Loucy (cell line): ENCODE measurements around the gene SPTBN2.
A peak's percentile ranks its signal among the peaks of the same experiment; 100 is the strongest.

Source experiments
- H2AFZ ChIP-seq: fragments of 200-600 bp; sonication (generic); 2 replicates; pipeline ENCODE4 v1.6.0; 2016; ENCODE audit warnings: antibody characterized with exemption, mild to moderate bottlenecking, low read length, moderate library complexity
- H3F3A ChIP-seq: fragments of 200-600 bp; 2 replicates; pipeline ENCODE4 v1.6.0; 2016; ENCODE audit warnings: antibody characterized with exemption, low read depth, mild to moderate bottlenecking
- H3K27me3 ChIP-seq: fragments of 200-600 bp; sonication (generic); 2 replicates; pipeline ENCODE4 v1.6.1; 2014; ENCODE audit warnings: low read length, mild to moderate bottlenecking; ENCODE audit not compliant: insufficient read depth, poor library complexity, severe bottlenecking
- H3K36me3 ChIP-seq: fragments of 200-600 bp; sonication (generic); 2 replicates; pipeline ENCODE4 v1.6.1; 2016; ENCODE audit warnings: low read length; ENCODE audit not compliant: insufficient read depth
- H3K4me1 ChIP-seq: fragments of 200-600 bp; sonication (generic); 2 replicates; pipeline ENCODE4 v1.5.1; 2014; ENCODE audit warnings: low read length, mild to moderate bottlenecking; ENCODE audit not compliant: insufficient read depth, poor library complexity, severe bottlenecking
- H3K4me2 ChIP-seq: fragments of 200-600 bp; sonication (generic); 2 replicates; pipeline ENCODE4 v1.6.0; 2014; ENCODE audit warnings: antibody characterized with exemption, low read length, low read depth, mild to moderate bottlenecking; ENCODE audit not compliant: poor library complexity, severe bottlenecking
- H3K4me3 ChIP-seq: fragments of 200-600 bp; sonication (generic); 2 replicates; pipeline ENCODE4 v1.5.1; 2014; ENCODE audit warnings: low read length, mild to moderate bottlenecking, mixed read lengths; ENCODE audit not compliant: poor library complexity, severe bottlenecking
- H3K79me2 ChIP-seq: fragments of 200-600 bp; sonication (generic); 2 replicates; pipeline ENCODE4 v1.6.1; 2014; ENCODE audit warnings: low read length; ENCODE audit not compliant: insufficient read depth
- H3K9ac ChIP-seq: fragments of 200-600 bp; sonication (generic); 2 replicates; pipeline ENCODE4 v1.6.0; 2014; ENCODE audit warnings: mild to moderate bottlenecking, low read depth, low read length, moderate library complexity; ENCODE audit not compliant: poor library complexity, severe bottlenecking
- H3K9me2 ChIP-seq: fragments of 200-600 bp; sonication (generic); replicated peaks from 2 replicates; pipeline ENCODE4 v1.6.1; 2016; ENCODE audit warnings: low read depth, low read length, mixed read lengths
- H3K9me3 ChIP-seq: fragments of 200-600 bp; sonication (generic); 2 replicates; pipeline ENCODE4 v1.6.1; 2014; ENCODE audit warnings: mild to moderate bottlenecking, antibody characterized with exemption, low read length, low read depth; ENCODE audit not compliant: insufficient read depth
- H4K20me1 ChIP-seq: fragments of 200-600 bp; sonication (generic); 2 replicates; pipeline ENCODE4 v1.6.0; 2014; ENCODE audit warnings: antibody characterized with exemption, low read length, mild to moderate bottlenecking; ENCODE audit not compliant: insufficient read depth, poor library complexity, severe bottlenecking
- EZH2phosphoT487 ChIP-seq: fragments of 200-600 bp; IDR thresholded peaks from 2 replicates; pipeline ENCODE4 v1.6.1; 2018; ENCODE audit warnings: antibody characterized with exemption, mild to moderate bottlenecking, moderate library complexity, borderline replicate concordance
- TF ChIP-seq, protein P1 (sequence below): fragments of 200-600 bp; sonication (generic); conservative IDR thresholded peaks from 2 replicates; pipeline ENCODE4 v1.5.1; 2014; ENCODE audit warnings: mild to moderate bottlenecking, antibody characterized with exemption, low read length

SPTBN2 gene

DNA sequence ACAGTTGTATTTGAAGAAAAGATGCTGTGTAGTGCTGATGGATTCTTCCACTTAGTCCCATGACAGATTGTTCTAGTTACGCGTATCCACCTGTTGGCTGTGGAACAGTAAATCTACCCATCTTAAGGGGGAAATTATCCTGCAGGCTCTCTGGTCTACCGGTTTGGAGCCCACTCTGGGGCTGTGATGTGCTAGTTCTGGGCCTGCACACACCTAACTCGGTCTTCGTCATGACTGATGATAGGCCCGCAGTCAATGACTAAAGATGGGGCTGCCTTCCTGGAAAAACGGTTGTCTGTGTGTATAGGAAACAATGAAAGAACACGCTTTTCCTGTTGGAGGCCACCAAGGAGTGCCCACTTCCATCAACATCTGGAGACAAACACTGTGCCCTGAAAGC, 45.1 kb downstream of the SPTBN2 start:
- Histone ChIP-seq H3K9me2 (no peaks in the 10 kb centered on the region), H3K4me3 (no peak overlapping the region), H3K4me2 (no peak overlapping the region), H3K79me2 (no peaks in the 10 kb centered on the region), H3F3A (no peaks in the 10 kb centered on the region), H2AFZ (no peak overlapping the region), H3K9ac (no peak overlapping the region), H3K4me1 (no peaks in the 10 kb centered on the region), H3K27me3 (no peaks in the 10 kb centered on the region), H3K9me3 (no peaks in the 10 kb centered on the region), H4K20me1 (no peaks in the 10 kb centered on the region), H3K36me3 (no peaks in the 10 kb centered on the region)
- no peak for TF ChIP-seq EZH2phosphoT487
- TF ChIP-seq, protein P1, sequence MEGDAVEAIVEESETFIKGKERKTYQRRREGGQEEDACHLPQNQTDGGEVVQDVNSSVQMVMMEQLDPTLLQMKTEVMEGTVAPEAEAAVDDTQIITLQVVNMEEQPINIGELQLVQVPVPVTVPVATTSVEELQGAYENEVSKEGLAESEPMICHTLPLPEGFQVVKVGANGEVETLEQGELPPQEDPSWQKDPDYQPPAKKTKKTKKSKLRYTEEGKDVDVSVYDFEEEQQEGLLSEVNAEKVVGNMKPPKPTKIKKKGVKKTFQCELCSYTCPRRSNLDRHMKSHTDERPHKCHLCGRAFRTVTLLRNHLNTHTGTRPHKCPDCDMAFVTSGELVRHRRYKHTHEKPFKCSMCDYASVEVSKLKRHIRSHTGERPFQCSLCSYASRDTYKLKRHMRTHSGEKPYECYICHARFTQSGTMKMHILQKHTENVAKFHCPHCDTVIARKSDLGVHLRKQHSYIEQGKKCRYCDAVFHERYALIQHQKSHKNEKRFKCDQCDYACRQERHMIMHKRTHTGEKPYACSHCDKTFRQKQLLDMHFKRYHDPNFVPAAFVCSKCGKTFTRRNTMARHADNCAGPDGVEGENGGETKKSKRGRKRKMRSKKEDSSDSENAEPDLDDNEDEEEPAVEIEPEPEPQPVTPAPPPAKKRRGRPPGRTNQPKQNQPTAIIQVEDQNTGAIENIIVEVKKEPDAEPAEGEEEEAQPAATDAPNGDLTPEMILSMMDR, result no peak

DNA sequence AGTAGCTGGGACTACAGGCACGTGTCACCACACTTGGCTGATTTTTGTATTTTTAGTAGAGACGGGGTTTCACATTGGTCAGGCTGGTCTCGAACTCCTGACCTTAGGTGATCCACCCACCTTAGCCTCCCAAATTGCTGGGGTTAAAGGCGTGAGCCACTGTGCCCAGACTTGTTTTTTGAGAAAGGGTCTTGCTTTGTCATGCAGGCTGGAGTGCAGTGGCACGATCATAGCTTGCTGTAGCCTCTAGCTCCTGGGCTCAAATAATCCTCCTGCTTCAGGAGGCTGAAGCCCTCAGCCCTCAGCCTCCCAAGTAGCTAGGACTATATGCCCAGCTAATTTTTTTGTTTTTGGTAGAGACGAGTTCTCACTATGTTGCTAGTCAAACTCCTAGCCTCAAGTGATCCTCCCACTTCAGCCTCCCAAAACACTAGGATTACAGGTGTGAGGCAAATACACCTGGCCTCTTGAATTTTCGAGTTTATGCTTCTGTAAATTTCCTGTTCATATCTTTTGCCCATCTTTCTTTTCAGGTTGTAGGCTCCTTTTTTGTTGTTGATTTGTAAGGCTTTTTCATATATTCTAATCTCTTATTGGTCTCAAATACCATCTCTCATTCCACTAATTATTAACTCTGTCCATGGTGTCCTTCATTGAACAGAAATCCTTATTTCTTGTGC, 47.9 kb downstream of the SPTBN2 start:
- Histone ChIP-seq H2AFZ (no peak overlapping the region), H3K9me2 (no peaks in the 10 kb centered on the region), H3K9me3 (no peaks in the 10 kb centered on the region), H3K79me2 (peaks cover 12% of the 10 kb centered on the region), H3F3A (peaks cover 4% of the 10 kb centered on the region), H3K9ac (no peak overlapping the region), H4K20me1 (peaks cover 5% of the 10 kb centered on the region), H3K4me3 (no peak overlapping the region), H3K4me2 (no peak overlapping the region), H3K4me1 (peaks cover 11% of the 10 kb centered on the region), H3K36me3 (no peaks in the 10 kb centered on the region), H3K27me3 (no peaks in the 10 kb centered on the region)
- no peak for TF ChIP-seq EZH2phosphoT487
- TF ChIP-seq, protein P1, result no peak

DNA sequence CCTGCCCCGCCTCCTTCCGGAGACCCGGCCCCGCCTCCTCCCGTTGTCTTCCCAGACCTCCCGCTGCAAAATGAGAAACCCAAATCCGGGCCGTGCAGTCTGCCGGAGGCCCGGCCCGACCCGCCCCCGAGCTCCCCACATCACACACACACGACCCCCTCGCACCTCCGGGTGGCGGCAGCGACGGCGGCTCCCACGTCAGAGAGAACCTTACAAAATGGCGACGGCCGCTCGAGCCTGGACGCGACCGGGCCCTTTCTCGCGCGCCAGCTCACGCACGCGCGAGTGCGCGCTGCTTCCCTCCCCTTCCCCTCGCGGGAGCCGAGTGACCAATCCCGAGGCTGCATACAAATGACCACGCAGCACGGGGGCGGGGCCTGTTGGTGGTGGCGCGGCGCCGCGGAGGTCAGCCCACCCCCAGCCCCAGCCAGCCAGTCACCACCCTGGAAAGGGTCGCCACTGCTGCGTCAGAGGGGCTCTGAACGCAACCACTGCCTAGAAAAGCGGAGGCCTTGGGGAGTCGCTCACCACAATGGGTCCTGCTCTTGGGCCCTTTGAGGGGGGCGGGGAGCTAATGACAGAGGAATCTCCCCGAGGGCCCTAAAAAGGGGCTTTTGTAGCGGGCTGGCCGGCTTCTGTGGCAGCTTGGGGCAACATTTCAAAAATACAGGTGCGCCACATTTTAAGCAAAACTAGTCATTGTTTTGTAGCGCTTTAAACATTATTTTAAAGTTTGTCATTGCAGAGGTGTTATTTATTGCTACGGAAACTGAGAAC, 51.2 kb downstream of the SPTBN2 start, which contains the start of gene RBM4B:
Gene RBM4B, minus strand, starts transcription at position 289 of the 777 bp plus-strand sequence. CDS start 808 bp downstream, outside the sequence.
- Histone ChIP-seq H3K9me2 (no peaks in the 10 kb centered on the region), H3K9ac (peak within 1 kb of the TSS; percentile 74), H4K20me1 (peaks cover 22% of the 10 kb centered on the region), H3F3A (peaks cover 4% of the 10 kb centered on the region), H3K4me1 (peaks cover 35% of the 10 kb centered on the region), H3K79me2 (peaks cover 42% of the 10 kb centered on the region), H3K4me3 (peak within 1 kb of the TSS; percentile 77), H3K36me3 (no peaks in the 10 kb centered on the region), H3K9me3 (no peaks in the 10 kb centered on the region), H3K4me2 (peak within 1 kb of the TSS; percentile 78), H3K27me3 (no peaks in the 10 kb centered on the region), H2AFZ (peak within 1 kb of the TSS; percentile 86)
- TF ChIP-seq, protein P1, result no peak
- TF ChIP-seq EZH2phosphoT487, result no peak
